Dermis microvascular lymphatic vessel endothelial cell (primary cell): ENCODE data around the gene TMEM187. TPM values are rescaled to one million over a fixed set of nuclear protein-coding genes. Genes with fewer than 3 reads are reported as not detected.

Experiments
- total RNA-seq: library from RNA; depleted of rRNA; stranded (reverse); fragments of >200 nt; gene quantifications from 2 replicates; pipeline ENCODE4 v1.2.1, GENCODE V29; 2014

TMEM187 gene
- total RNA-seq, 1 donor from 2014 or later, result 2.7 TPM

Other genes starting within 250 kb of the TMEM187 start
- gene BCAP31, start 248.4 kb upstream of the TMEM187 start, total RNA-seq, result 341 and 362 TPM in 2 replicates
- gene ABCD1, start 247.9 kb upstream of the TMEM187 start, total RNA-seq, result 6.2 and 9.1 TPM in 2 replicates
- gene PLXNB3, start 208.5 kb upstream of the TMEM187 start, total RNA-seq, result 2.4 and 6.7 TPM in 2 replicates
- gene SRPK3, start 191.7 kb upstream of the TMEM187 start, total RNA-seq, result 0.13 and 0.25 TPM in 2 replicates
- 35.9 and 49.6 TPM in 2 replicates for gene IDH3G, start 178.4 kb upstream of the TMEM187 start, total RNA-seq
- 134 and 155 TPM in 2 replicates for gene SSR4, start 178.1 kb upstream of the TMEM187 start, total RNA-seq
- 0.26 and 0.89 TPM in 2 replicates for gene PDZD4, start 142.2 kb upstream of the TMEM187 start, total RNA-seq
- 0.13 TPM in 2 replicates for gene L1CAM, start 86.6 kb upstream of the TMEM187 start, total RNA-seq
- 1.9 and 2.0 TPM in 2 replicates for gene AVPR2, start 68.1 kb upstream of the TMEM187 start, total RNA-seq
- gene ARHGAP4, start 46.5 kb upstream of the TMEM187 start, total RNA-seq, result 4.9 and 5.1 TPM in 2 replicates
- gene NAA10, start 37.7 kb upstream of the TMEM187 start, total RNA-seq, result 47.5 and 52.6 TPM in 2 replicates
- gene RENBP, start 28.1 kb upstream of the TMEM187 start, total RNA-seq, result 10.1 and 40.3 TPM in 2 replicates
- 10.0 and 15.9 TPM in 2 replicates for gene HCFC1, start 936 bp upstream of the TMEM187 start, total RNA-seq
- gene IRAK1, start 47.1 kb downstream of the TMEM187 start, total RNA-seq, result 52.2 and 56.6 TPM in 2 replicates
- gene MECP2, start 125.0 kb downstream of the TMEM187 start, total RNA-seq, result 13.2 and 17.1 TPM in 2 replicates
- 0.13 and 0.51 TPM in 2 replicates for gene OPN1LW, start 171.5 kb downstream of the TMEM187 start, total RNA-seq
- gene OPN1MW, start 209.8 kb downstream of the TMEM187 start, total RNA-seq, result not detected in 2 replicates
- not detected in 2 replicates for gene OPN1MW2, start 247.0 kb downstream of the TMEM187 start, total RNA-seq